ENCODE measurements around the gene HMX2. TPM values are rescaled to one million over a fixed set of nuclear protein-coding genes. Genes with fewer than 3 reads are reported as not detected.

HMX2 gene
- total RNA-seq, 1 donor from 2014 or later, result not detected

DNA sequence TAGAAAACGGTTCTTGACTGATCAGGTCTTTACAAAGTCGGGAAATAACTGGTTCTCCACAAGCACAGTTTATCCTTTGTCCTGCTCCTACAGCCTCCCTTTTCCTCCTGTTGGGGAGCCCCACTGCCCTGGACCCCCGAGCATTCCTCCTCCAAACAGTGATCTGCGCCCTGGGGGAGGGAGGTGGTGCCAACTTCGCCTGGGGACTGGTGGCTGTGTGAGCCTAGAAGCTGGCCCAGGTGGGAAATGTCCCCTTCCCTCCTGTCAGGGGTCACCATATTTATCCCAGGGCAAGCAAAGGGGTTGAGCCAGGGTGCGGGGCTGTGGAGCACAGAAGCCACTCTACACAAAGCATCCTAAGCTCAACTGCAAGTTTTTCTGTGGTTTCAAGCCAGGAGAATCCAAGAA, 6.9 kb upstream of the HMX2 start:
- no peak for DNase-seq (ENCODE audit: low spot score in 2 of 2, unreplicated experiment in 2 of 2)
- H3K4me3 Mint-ChIP-seq, result no peak overlapping the region
- no peaks in the 10 kb centered on the region for H3K9me3 Mint-ChIP-seq
- H3K27me3 Mint-ChIP-seq (ENCODE audit: low read depth), result peaks cover 96% of the 10 kb centered on the region
- no peak for TF ChIP-seq CTCF (IDR thresholded peaks at IDR 0.05; ENCODE audit: unreplicated experiment)
- peaks cover 14% of the 10 kb centered on the region for H3K4me1 Mint-ChIP-seq
- no peak overlapping the region for H3K27ac Mint-ChIP-seq
- H3K36me3 Mint-ChIP-seq, result no peaks in the 10 kb centered on the region

DNA sequence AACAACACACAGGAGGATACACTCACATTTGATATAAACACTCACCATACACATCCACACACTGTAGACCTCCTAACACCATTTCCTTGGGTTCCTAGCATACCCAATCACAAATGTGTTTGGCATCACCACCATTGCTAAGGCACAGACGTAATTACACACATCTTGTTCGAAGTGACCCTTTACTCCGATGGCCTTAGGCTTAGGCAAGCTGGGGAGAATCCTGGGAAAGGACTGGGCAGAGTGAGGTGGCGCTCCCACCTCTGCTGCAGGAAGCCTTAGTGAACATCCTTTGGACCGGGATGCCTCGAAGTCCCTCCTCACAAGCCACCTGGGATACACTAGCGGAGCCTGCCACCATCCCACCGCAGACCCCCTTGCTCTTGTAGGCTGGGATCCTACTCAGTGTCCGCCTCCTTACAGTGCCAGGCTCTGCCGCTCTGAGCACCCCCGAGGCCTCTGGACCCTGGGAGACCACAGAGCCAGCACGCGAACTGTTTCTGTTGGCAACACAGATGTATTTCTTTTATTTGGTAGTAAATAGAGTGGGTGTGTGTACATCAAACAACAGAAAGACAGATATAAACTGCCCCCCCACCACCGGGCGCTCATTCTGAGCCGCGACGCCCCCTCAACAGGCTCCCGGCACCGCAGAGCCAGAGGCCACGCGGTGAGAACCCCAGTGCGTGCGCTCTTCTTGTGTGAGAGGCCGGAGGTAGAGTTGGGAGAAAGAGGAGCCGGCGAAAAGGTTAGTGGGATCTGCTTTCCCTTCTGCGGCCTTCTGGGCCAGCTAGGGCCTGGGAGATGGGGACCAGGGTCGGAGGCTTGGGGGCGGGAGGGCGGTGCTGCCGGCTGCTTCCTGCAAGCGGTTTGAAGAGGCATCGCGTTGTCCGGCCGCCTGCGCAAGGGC, 5.9 kb upstream of the HMX2 start:
- DNase-seq (ENCODE audit: low spot score in 2 of 2, unreplicated experiment in 2 of 2), result no peak

DNA sequence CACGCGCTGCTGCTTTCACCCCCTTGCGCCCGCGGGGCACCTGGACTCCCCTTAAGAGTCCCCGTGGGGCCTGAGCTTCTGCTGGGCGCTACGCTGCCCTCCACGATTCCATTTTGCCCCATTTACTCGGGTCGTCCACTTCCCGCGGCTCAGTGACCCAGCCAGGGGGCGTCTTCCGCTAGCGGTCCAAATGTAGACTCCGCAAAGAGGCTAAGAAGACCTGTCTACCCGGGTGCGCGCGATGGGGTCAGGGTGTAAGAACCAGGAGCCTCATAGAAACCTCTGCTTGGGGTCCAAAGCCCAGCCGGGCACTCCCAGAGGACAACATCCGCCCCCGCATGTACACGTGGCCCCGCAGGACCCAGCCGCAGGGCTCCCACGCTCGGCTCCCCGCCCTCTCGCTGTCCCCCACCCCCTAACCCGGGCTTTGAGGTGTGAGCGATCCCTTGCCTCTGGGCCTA, 5.2 kb upstream of the HMX2 start:
- TF ChIP-seq CTCF (IDR thresholded peaks at IDR 0.05; ENCODE audit: unreplicated experiment), result no peak
- H3K36me3 Mint-ChIP-seq, result no peaks in the 10 kb centered on the region
- peaks cover 13% of the 10 kb centered on the region for H3K4me1 Mint-ChIP-seq
- H3K27me3 Mint-ChIP-seq (ENCODE audit: low read depth), result peaks cover 98% of the 10 kb centered on the region
- DNase-seq (ENCODE audit: low spot score in 2 of 2, unreplicated experiment in 2 of 2), result no peak
- no peak overlapping the region for H3K27ac Mint-ChIP-seq
- no peak overlapping the region for H3K4me3 Mint-ChIP-seq
- H3K9me3 Mint-ChIP-seq, result no peaks in the 10 kb centered on the region

More for the DNA sequence above, 5.9 kb upstream of the HMX2 start:
- Mint-ChIP-seq H3K27ac (no peak overlapping the region), H3K27me3 (ENCODE audit: low read depth) (peaks cover 96% of the 10 kb centered on the region), H3K4me3 (no peak overlapping the region), H3K4me1 (peaks cover 11% of the 10 kb centered on the region), H3K9me3 (no peaks in the 10 kb centered on the region), H3K36me3 (no peaks in the 10 kb centered on the region)
- TF ChIP-seq CTCF (IDR thresholded peaks at IDR 0.05; ENCODE audit: unreplicated experiment), result no peak

DNA sequence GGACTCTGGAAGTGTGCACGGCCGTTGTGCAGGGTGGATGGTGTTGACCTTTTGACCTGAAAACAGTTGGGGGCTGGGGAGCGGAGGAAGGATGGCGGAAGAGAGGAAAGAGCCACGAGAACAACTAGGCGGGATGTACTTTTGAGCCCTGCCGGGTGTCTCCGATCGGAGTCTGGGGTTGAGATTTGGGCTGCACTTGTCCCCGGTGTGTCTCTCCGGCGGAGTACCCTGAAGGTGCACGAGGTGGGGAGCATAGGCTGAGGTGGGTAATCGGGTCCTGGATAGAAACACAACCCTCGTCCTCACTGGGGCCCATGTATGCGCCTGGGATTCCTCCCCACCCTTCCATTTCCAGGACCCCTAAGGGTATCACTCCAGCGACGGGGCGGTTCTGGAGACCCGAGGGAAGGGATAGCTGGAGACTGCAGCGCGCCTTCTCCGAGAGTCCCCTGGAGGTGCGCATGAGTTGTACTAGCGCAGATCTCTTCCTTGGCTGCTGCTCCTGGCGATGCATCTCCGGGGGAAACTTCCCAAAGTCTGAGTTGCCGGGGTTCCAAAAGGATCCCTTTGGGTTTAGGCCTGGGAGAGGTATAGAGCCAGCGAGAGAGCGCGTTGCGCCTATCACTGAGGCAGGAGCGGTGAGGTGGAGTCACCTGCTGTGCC, 4.6 kb upstream of the HMX2 start:
- no peak overlapping the region for H3K4me3 Mint-ChIP-seq
- no peaks in the 10 kb centered on the region for H3K9me3 Mint-ChIP-seq
- H3K27me3 Mint-ChIP-seq (ENCODE audit: low read depth), result peaks cover 98% of the 10 kb centered on the region
- H3K27ac Mint-ChIP-seq, result no peak overlapping the region
- H3K4me1 Mint-ChIP-seq, result peaks cover 13% of the 10 kb centered on the region
- TF ChIP-seq CTCF (IDR thresholded peaks at IDR 0.05; ENCODE audit: unreplicated experiment), result no peak
- no peak for DNase-seq (ENCODE audit: low spot score in 2 of 2, unreplicated experiment in 2 of 2)
- H3K36me3 Mint-ChIP-seq, result no peaks in the 10 kb centered on the region

DNA sequence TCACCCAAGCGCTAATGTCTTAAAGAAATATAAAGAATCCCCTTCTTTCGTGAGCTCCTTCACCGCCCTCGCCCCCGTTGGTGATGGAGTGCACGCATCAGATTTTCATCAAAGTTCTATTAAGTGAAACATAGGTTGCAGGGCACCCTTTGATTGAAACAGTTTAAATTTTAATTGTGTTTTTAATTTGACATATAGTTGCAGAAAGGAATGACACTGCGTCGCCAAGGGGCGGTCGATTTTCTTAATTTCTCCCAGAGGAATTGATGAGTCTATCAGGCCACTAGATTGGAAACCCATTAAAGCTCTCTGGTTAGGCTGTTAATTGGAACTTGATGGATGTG, 4.1 kb upstream of the HMX2 start:
- Mint-ChIP-seq H3K4me1 (peaks cover 14% of the 10 kb centered on the region), H3K4me3 (no peak overlapping the region), H3K27me3 (ENCODE audit: low read depth) (peaks cover 95% of the 10 kb centered on the region), H3K27ac (no peak overlapping the region), H3K9me3 (no peaks in the 10 kb centered on the region), H3K36me3 (no peaks in the 10 kb centered on the region)
- no peak for DNase-seq (ENCODE audit: low spot score in 2 of 2, unreplicated experiment in 2 of 2)
- no peak for TF ChIP-seq CTCF (IDR thresholded peaks at IDR 0.05; ENCODE audit: unreplicated experiment)

Data from mesothelial cell of epicardium (in vitro differentiated cells).